Pancreas (tissue), 10 donors: ENCODE results near the gene TTC8. TPM values are rescaled to one million over a fixed set of nuclear protein-coding genes. Genes with fewer than 3 reads are reported as not detected.
A peak's percentile ranks its signal among the peaks of the same experiment; 100 is the strongest.

Source experiments
- ATAC-seq, 4 donors: fragments of 200-7000 bp; cut with Tn5 transposase; one replicate each; pipeline versions ENCODE4 v1.8.0 to v1.9.1; 2020; ENCODE audit warnings: mild to moderate bottlenecking in 4 of 4, moderate library complexity in 4 of 4
- DNase-seq, 6 donors: peaks; one replicate each; pipeline ENCODE4 v3.0.0-alpha.2; 2020
- FAIRE-seq: peaks from 2 replicates; lab custom pipeline; 2012; peaks lifted over from hg19 to GRCh38; lab: Jason Lieb, UNC
- H3K27ac ChIP-seq, 4 donors: fragments of 200-600 bp; sonication (generic); 1 replicate in 3 of 4; 2 replicates in 1 of 4; pipeline versions ENCODE4 v1.5.0 to v1.8.0; 2020
- H3K27me3 ChIP-seq, 4 donors: fragments of 200-600 bp; one replicate each; pipeline ENCODE4 v1.8.0; 2021
- H3K36me3 ChIP-seq, 3 donors: fragments of 200-600 bp; sonication (generic) in 1 of 3; one replicate each; pipeline versions ENCODE4 v1.5.0 to v1.8.0; 2020 to 2021
- H3K4me1 ChIP-seq, 3 donors: fragments of 200-600 bp; one replicate each; pipeline ENCODE4 v1.8.0; 2021
- H3K4me3 ChIP-seq, 4 donors: fragments of 200-600 bp; sonication (generic) in 2 of 4; one replicate each; pipeline versions ENCODE4 v1.5.0 to v1.8.0; 2020 to 2021
- H3K9me3 ChIP-seq, 4 donors: fragments of 200-600 bp; one replicate each; pipeline ENCODE4 v1.8.0; 2021
- WGBS, 2 donors: extraction: QIAGEN DNeasy Blood & Tissue Kit; methylation state at CpG; one replicate each; pipeline ENCODE4 v1.1.7; 2013; 5-methylcytosine and 5-hydroxymethylcytosine counted together
- intact Hi-C, 3 donors: fragments of 100-400 bp; cut with DNase I; formaldehyde crosslinking; loops; one replicate each; pipeline versions ENCODE4 v1.11.1 to v1.14.2; 2022
- polyA plus RNA-seq, 2 donors: library from polyadenylated mRNA; stranded (reverse); fragments of 200-250 nt; gene quantifications; one replicate each; pipeline ENCODE4 v1.2.3, GENCODE V29; 2013
- total RNA-seq, 6 donors: library from RNA; stranded (reverse); fragmentation: NEBNext Ultra II Directional in 4 of 6; extraction: Animal tissue kit (Norgen Biotek cat#: 25700) in 4 of 6; gene quantifications; one replicate each; pipeline versions ENCODE4 v1.2.1 to v1.2.4, GENCODE V29; 2021 to 2023
- TF ChIP-seq, protein P1 (sequence below), 4 donors: fragments of 200-600 bp; sonication (generic) in 3 of 4; IDR thresholded peaks; one replicate each; pipeline versions ENCODE4 v1.5.0 to v1.8.0; 2021; ENCODE audit warnings: antibody characterized with exemption in 4 of 4
- donor health status: healthy with polysubstance abuse.
- donor health status: DM: no; HTN: no; CAD: no; lungs with moderate emphysema.
- donor health status: DM: no; HTN: no; CAD: no.
- donor health status: control.
- donor health status: control.
- donor health status: Bipolar disorder and iron deficiency.
- donor health status: DM: yes; HTN: yes; CAD: no.
- donor health status: DM: no; HTN: no; CAD: no.
- donor health status: DM: no; HTN: no; CAD: no.
- donor health status: DM: yes; HTN: yes; CAD: no.

The TTC8 gene
- total and polyA plus RNA-seq, 8 donors: 5.9 to 35.9 (median 10.2) TPM

DNA sequence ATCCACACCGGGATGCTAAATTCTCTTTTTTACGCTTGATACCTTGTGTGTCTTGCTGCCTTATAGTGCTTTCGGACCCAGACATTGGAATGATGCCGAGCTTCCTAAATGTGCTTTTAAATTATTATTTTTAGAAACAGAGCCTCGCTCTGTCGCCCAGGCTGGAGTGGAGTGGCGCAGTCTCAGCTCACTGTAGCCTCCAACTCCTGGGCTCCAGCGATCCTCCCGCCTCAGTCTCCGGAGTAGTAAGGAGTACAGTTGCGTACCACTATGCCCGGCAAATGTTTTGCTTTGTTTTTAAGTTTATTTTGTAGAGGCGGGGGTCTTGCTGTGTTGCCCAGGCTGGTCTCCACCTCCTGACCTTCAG is 31.2 kb upstream of the TTC8 start:
- H3K36me3 ChIP-seq: no peaks in the 10 kb centered on the region
- intact Hi-C loops: no loop called here
- WGBS, 2 donors: 49 to 51% methylated on average over 13 of the region's 13 CpGs
- ATAC-seq: peak in 3 of 4 donors; percentile 0 to 8 (median 4)
- no peaks in the 10 kb centered on the region for H3K27me3 ChIP-seq
- TF ChIP-seq, protein P1, sequence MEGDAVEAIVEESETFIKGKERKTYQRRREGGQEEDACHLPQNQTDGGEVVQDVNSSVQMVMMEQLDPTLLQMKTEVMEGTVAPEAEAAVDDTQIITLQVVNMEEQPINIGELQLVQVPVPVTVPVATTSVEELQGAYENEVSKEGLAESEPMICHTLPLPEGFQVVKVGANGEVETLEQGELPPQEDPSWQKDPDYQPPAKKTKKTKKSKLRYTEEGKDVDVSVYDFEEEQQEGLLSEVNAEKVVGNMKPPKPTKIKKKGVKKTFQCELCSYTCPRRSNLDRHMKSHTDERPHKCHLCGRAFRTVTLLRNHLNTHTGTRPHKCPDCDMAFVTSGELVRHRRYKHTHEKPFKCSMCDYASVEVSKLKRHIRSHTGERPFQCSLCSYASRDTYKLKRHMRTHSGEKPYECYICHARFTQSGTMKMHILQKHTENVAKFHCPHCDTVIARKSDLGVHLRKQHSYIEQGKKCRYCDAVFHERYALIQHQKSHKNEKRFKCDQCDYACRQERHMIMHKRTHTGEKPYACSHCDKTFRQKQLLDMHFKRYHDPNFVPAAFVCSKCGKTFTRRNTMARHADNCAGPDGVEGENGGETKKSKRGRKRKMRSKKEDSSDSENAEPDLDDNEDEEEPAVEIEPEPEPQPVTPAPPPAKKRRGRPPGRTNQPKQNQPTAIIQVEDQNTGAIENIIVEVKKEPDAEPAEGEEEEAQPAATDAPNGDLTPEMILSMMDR (IDR thresholded peaks at IDR 0.05): no peak
- H3K4me3 ChIP-seq: peak overlapping the region; percentile 54 to 73 (median 58)
- peak in 1 of 6 donors; percentile 14 for DNase-seq
- FAIRE-seq: no peak
- no peaks in the 10 kb centered on the region for H3K9me3 ChIP-seq
- peaks cover 0 to 5% (median 0%) of the 10 kb centered on the region in 3 donors for H3K4me1 ChIP-seq
- H3K27ac ChIP-seq: peak overlapping the region; percentile 59 to 86 (median 77)

DNA sequence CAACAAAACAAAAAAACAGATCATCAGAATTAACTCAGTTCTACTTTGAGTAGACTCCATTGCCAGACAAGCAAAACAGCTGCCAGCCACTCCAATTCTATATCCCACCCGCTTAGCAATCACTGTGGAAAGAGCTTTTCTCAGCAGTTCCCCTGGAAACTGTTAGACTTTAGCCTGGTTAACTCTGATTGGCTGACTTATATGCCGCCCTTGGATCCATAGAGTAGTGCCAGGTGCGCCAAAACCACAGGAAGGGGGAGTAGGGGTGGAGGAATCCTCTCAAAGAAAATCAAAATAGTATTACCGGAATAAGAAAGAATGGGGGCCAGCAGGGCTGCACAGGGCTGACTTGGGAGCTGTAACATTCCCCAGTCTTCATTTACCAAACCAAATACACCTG is 26.3 kb upstream of the TTC8 start:
- ATAC-seq: peak in 3 of 4 donors; percentile 42 to 66 (median 65)
- TF ChIP-seq, protein P1 (IDR thresholded peaks at IDR 0.05): no peak

DNA sequence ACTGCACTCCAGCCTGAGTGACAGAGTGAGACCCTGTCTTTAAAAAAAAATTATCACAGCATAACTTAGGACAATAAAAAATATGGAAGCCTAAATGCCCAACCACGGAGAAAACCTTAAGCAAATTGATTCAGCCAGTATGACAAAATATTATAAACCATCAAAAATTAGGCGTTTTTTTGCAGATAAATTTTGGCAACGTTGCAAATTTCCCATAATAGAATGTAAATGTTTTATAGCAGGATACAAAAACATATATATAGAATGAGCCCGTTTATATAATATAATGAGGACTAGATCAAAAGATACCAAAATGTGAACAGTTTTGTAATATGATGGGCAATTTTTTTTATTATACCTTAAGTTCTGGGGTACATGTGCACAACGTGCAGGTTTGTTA is 24.9 kb upstream of the TTC8 start:
- Histone ChIP-seq H3K4me3 (no peak overlapping the region), H3K9me3 (no peaks in the 10 kb centered on the region), H3K36me3 (no peaks in the 10 kb centered on the region), H3K27ac (no peak overlapping the region), H3K4me1 (no peaks in the 10 kb centered on the region), H3K27me3 (no peaks in the 10 kb centered on the region)
- FAIRE-seq (no peak), ATAC-seq (no peak), DNase-seq (no peak)
- 49 to 67% methylated on average over 5 of the region's 5 CpGs for WGBS, 2 donors
- TF ChIP-seq, protein P1 (IDR thresholded peaks at IDR 0.05): no peak
- intact Hi-C loops: no loop called here

More for the DNA sequence above, 26.3 kb upstream of the TTC8 start:
- intact Hi-C loops: no loop called here
- Histone ChIP-seq H3K9me3 (no peaks in the 10 kb centered on the region), H3K4me1 (peaks cover 0 to 4% (median 0%) of the 10 kb centered on the region in 3 donors), H3K4me3 (no peak overlapping the region), H3K36me3 (no peaks in the 10 kb centered on the region), H3K27ac (no peak overlapping the region), H3K27me3 (no peaks in the 10 kb centered on the region)
- FAIRE-seq (no peak), DNase-seq (no peak)
- WGBS, 2 donors: 31 to 40% methylated on average over 4 of the region's 4 CpGs

DNA sequence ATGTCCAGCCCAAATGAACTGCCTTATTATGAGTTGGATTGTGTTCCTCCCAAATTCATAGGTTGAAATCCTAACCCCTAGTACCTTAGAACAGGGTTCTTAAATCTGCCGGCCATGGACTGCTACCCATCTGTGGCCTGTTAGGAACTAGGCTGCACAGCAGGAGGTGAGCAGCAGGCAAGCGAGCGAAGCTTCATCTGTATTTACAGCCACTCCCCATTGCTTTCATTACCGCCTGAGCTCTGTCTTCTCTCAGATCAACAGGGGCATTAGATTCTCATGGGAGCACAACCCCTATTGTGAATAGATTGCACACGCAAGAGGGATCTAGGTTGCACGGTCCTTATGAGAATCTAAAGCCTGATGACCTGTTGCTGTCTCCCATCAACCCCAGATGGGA is 21.9 kb upstream of the TTC8 start:
- FAIRE-seq (no peak), ATAC-seq (no peak), DNase-seq (no peak)
- Histone ChIP-seq H3K27me3 (no peaks in the 10 kb centered on the region), H3K27ac (no peak overlapping the region), H3K4me3 (no peak overlapping the region), H3K36me3 (no peaks in the 10 kb centered on the region), H3K4me1 (no peaks in the 10 kb centered on the region), H3K9me3 (no peaks in the 10 kb centered on the region)
- 79 to 90% methylated on average over 6 of the region's 6 CpGs for WGBS, 2 donors
- intact Hi-C loops: no loop called here
- TF ChIP-seq, protein P1 (IDR thresholded peaks at IDR 0.05): no peak

DNA sequence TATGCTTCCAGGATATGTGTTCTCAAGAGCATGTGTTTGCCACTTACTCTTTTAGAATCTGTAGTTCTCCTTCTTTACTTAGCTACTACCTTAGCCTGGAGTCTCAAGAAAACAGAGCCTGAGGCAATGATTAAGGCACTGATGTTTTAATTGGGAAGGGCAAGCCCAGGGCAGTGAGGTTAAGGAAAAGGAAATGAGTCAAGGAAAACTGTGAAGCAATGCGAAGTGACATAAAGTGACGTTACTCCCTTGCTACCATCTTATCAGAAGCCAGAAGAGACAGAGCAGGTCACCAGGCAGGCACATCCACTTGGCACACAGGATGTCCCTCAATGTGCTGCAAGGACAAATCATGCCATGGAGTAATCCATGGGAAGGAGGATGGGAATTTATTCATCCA is 20.4 kb upstream of the TTC8 start:
- 87 to 89% methylated on average over 2 of the region's 2 CpGs for WGBS, 2 donors
- Histone ChIP-seq H3K27ac (no peak overlapping the region), H3K27me3 (no peaks in the 10 kb centered on the region), H3K36me3 (no peaks in the 10 kb centered on the region), H3K9me3 (no peaks in the 10 kb centered on the region), H3K4me1 (no peaks in the 10 kb centered on the region), H3K4me3 (no peak overlapping the region)
- intact Hi-C loops: no loop called here
- FAIRE-seq: no peak
- TF ChIP-seq, protein P1 (IDR thresholded peaks at IDR 0.05): no peak
- DNase-seq: no peak
- ATAC-seq: no peak
